K562 (cell line): ENCODE measurements around the gene LNX2. TPM values are rescaled to one million over a fixed set of nuclear protein-coding genes. Genes with fewer than 3 reads are reported as not detected.

Source experiments
- ATAC-seq: fragments of 200-7000 bp; cut with Tn5 transposase; 3 replicates; pipeline ENCODE4 v1.9.1; 2020; ENCODE audit warnings: moderate library complexity
- BruUV-seq: library from RNA; stranded (reverse); fragments of 400-500 nt; replicated peaks from 2 replicates; lab custom pipeline; 2021; lab: Mats Ljungman, UMichigan
- CTCF ChIA-PET: fragments of 300-600 bp; formaldehyde crosslinking; extraction: SDS; loops from one replicate; lab custom pipeline; 2021; ENCODE audit warnings: low intra/inter-chr PET ratio; lab: Yijun Ruan, JAX
- POLR2A ChIA-PET: fragments of 300-600, 350-650 bp; sonication (Branson Sonifier 250); formaldehyde crosslinking; extraction: SDS; loops from one replicate; lab custom pipeline; 2021; ENCODE audit warnings: antibody characterized with exemption, inconsistent platforms; lab: Yijun Ruan, JAX
- DNase-seq, 4 experiments: peaks; one replicate each; pipeline versions ENCODE4 v3.0.0 to v3.0.0-alpha.2; 2011 to 2018; ENCODE audit warnings: low spot score in 3 of 4, mixed read lengths in 3 of 4; ENCODE audit errors: extremely low read depth in 1 of 4
- FAIRE-seq: peaks from 2 replicates; lab custom pipeline; 2011; peaks lifted over from hg19 to GRCh38; lab: Jason Lieb, UNC
- H2AFZ ChIP-seq: 2 replicates; pipeline ENCODE4 v1.6.0; 2011; ENCODE audit warnings: low read depth, low read length, control low read depth, inconsistent platforms
- H3K27ac ChIP-seq: fragments of 200-600 bp; 3 replicates; pipeline ENCODE4 v1.8.0; 2011; ENCODE audit warnings: low read depth, mild to moderate bottlenecking, control low read depth, inconsistent platforms, low read length, moderate library complexity, mixed read lengths; ENCODE audit errors: extremely low read depth
- H3K27me3 ChIP-seq, 2 experiments: fragments of 300-600 bp in 1 of 2; 2 replicates in 1 of 2; 3 replicates in 1 of 2; pipeline versions ENCODE4 v1.6.0 to v1.8.0; 2011; ENCODE audit warnings: inconsistent platforms in 2 of 2, low read length in 2 of 2, mild to moderate bottlenecking in 1 of 2, mixed read lengths in 1 of 2, moderate library complexity in 1 of 2; ENCODE audit not compliant: control insufficient read depth in 2 of 2, insufficient read depth in 2 of 2
- H3K36me3 ChIP-seq: fragments of 300-600 bp; 3 replicates; pipeline ENCODE4 v1.8.0; 2011; ENCODE audit warnings: mild to moderate bottlenecking, low read length, inconsistent platforms; ENCODE audit not compliant: control insufficient read depth, insufficient read depth
- H3K4me1 ChIP-seq, 2 experiments: fragments of 200-600 bp in 1 of 2; replicated peaks in 1 of 2; 2 replicates in 1 of 2; 3 replicates in 1 of 2; pipeline versions ENCODE4 v1.5.1 to v1.8.0; 2011; ENCODE audit warnings: inconsistent platforms in 2 of 2, low read length in 2 of 2, mild to moderate bottlenecking in 1 of 2, mixed read lengths in 1 of 2, moderate library complexity in 1 of 2; ENCODE audit not compliant: control insufficient read depth in 2 of 2, insufficient read depth in 2 of 2
- H3K4me2 ChIP-seq: 2 replicates; pipeline ENCODE4 v1.6.1; 2011; ENCODE audit warnings: low read length, control low read depth, inconsistent platforms, mixed read lengths; ENCODE audit not compliant: insufficient read depth
- H3K4me3 ChIP-seq: fragments of 200-600 bp; sonication (generic), shearing (Covaris generic); 2 replicates; pipeline ENCODE4 v1.5.1; 2016; ENCODE audit warnings: control low read depth, inconsistent platforms
- H3K79me2 ChIP-seq: fragments of 200-600 bp; 3 replicates; pipeline ENCODE4 v1.8.0; 2011; ENCODE audit warnings: low read length, inconsistent platforms; ENCODE audit not compliant: control insufficient read depth, insufficient read depth
- H3K9ac ChIP-seq, 2 experiments: 2 replicates each; pipeline versions ENCODE4 v1.6.0 to v1.6.1; 2011; ENCODE audit warnings: low read depth in 2 of 2, low read length in 2 of 2, control low read depth in 1 of 2, inconsistent platforms in 1 of 2, mild to moderate bottlenecking in 1 of 2, mixed read lengths in 1 of 2; ENCODE audit not compliant: insufficient read depth in 1 of 2
- H3K9me1 ChIP-seq: one replicate; pipeline ENCODE4 v1.6.0; 2011; ENCODE audit warnings: inconsistent platforms, mild to moderate bottlenecking, low read length, moderate library complexity; ENCODE audit not compliant: control insufficient read depth, insufficient read depth
- H3K9me3 ChIP-seq: replicated peaks from 2 replicates; pipeline ENCODE4 v1.5.1; 2011; ENCODE audit warnings: low read depth, low read length, inconsistent platforms; ENCODE audit not compliant: control insufficient read depth, insufficient read depth
- H4K20me1 ChIP-seq: replicated peaks from 2 replicates; pipeline ENCODE4 v1.6.1; 2011; ENCODE audit warnings: low read length, inconsistent platforms, mixed read lengths; ENCODE audit not compliant: control insufficient read depth, insufficient read depth
- BMI1 ChIP-seq: fragments of 150-350 bp; IDR thresholded peaks from 2 replicates; pipeline ENCODE4 v1.6.1; 2014; ENCODE audit warnings: low read length
- MECOM ChIP-seq: fragments of 250-450 bp; sonication (Bioruptor Pico); IDR thresholded peaks from 2 replicates; pipeline ENCODE4 v1.8.0; 2022; ENCODE audit warnings: inconsistent platforms
- NFIC ChIP-seq: fragments of 450-650 bp; IDR thresholded peaks from 2 replicates; pipeline ENCODE4 v1.6.1; 2017; ENCODE audit warnings: mild to moderate bottlenecking, inconsistent platforms
- PATZ1 ChIP-seq: fragments of 250-450 bp; sonication (Bioruptor Pico); IDR thresholded peaks from 2 replicates; pipeline ENCODE4 v1.5.0; 2020; ENCODE audit warnings: mild to moderate bottlenecking, borderline replicate concordance
- RERE ChIP-seq: sonication (generic); formaldehyde crosslinking; IDR thresholded peaks from 2 replicates; pipeline ENCODE4 v1.8.0; 2023; ENCODE audit warnings: missing genetic modification reagents, mild to moderate bottlenecking, borderline replicate concordance
- SIRT6 ChIP-seq: IDR thresholded peaks from one replicate; pipeline ENCODE4 v1.6.1; 2012; ENCODE audit warnings: low read depth, mild to moderate bottlenecking, control low read depth, inconsistent platforms, low read length, moderate library complexity
- TEAD2 ChIP-seq: fragments of 450-650 bp; IDR thresholded peaks from 2 replicates; pipeline ENCODE4 v1.6.1; 2016; ENCODE audit warnings: missing genetic modification characterization, control low read depth, missing compliant biosample characterization
- ZBTB43 ChIP-seq: sonication (generic); formaldehyde crosslinking; IDR thresholded peaks from 2 replicates; pipeline ENCODE4 v1.8.0; 2023; ENCODE audit warnings: mild to moderate bottlenecking, missing genetic modification reagents
- ZC3H11A ChIP-seq: IDR thresholded peaks from 2 replicates; pipeline ENCODE4 v1.6.1; 2012; ENCODE audit warnings: low read depth, low read length, improper control_type of control experiment
- ZNF655 ChIP-seq: fragments of 250-450 bp; sonication (Bioruptor Pico); IDR thresholded peaks from 2 replicates; pipeline ENCODE4 v1.5.0; 2021
- ZNF785 ChIP-seq: fragments of 250-450 bp; sonication (Bioruptor Pico); IDR thresholded peaks from 2 replicates; pipeline ENCODE4 v1.4.0; 2020; ENCODE audit warnings: mild to moderate bottlenecking
- WGBS: fragments of 100-300 bp; shearing (Covaris generic); methylation state at CpG from one replicate; pipeline ENCODE4 v1.1.6; 2016; ENCODE audit warnings: low coverage, mixed read lengths; ENCODE audit not compliant: insufficient coverage; ENCODE audit errors: missing lambda C conversion rate; 5-methylcytosine and 5-hydroxymethylcytosine counted together
- in situ Hi-C: fragments of 300-500 bp; cut with MboI; formaldehyde crosslinking; loops from 4 replicates; pipeline ENCODE4 v1.15.0; 2018; ENCODE audit warnings: inconsistent platforms, mixed read lengths
- intact Hi-C: fragments of 100-400 bp; cut with micrococcal nuclease; formaldehyde crosslinking; loops from 2 replicates; pipeline ENCODE4 v1.14.2; 2022
- polyA plus RNA-seq, 8 experiments: library from polyadenylated mRNA; depleted of rRNA in 4 of 8; stranded (reverse) in 5 of 8; unstranded in 3 of 8; fragments of >200 nt; fragmentation: Nextera tagmentation in 2 of 8; fragmentation: Illumina TruSeq in 1 of 8; extraction: Ambion mirVana in 2 of 8; extraction: Trizol in 1 of 8; gene quantifications; 2 replicates each; pipeline versions ENCODE4 v1.2.1 to v1.2.3, GENCODE V29; 2011 to 2014; ENCODE audit warnings: inconsistent platforms in 1 of 8, missing spikeins in 1 of 8
- total RNA-seq, 7 experiments: library from RNA; depleted of rRNA in 6 of 7; stranded (reverse); fragments of >200 nt in 6 of 7; fragmentation: Illumina TruSeq in 2 of 7; extraction: Trizol in 2 of 7; gene quantifications; 2 replicates each; pipeline versions ENCODE4 v1.2.1 to v1.2.3, GENCODE V29; 2011 to 2021; ENCODE audit warnings: low replicate concordance in 1 of 7

Gene LNX2
- total and polyA plus RNA-seq, 9 of the 15 experiments (the other 6 are each of a cell fraction or from before 2014, with no cell fraction given): 1.5 to 5.5 (median 4.0) TPM

GRCh38 chr13:27650312-27650711 lies 30.0 kb upstream of the LNX2 start:
- Histone ChIP-seq H3K4me3 (no peak overlapping the region), H3K79me2 (no peaks in the 10 kb centered on the region), H3K4me2 (no peak overlapping the region), H3K9me1 (no peaks in the 10 kb centered on the region), H3K27me3 (no peaks in the 10 kb centered on the region), H2AFZ (no peak overlapping the region)
- POLR2A ChIA-PET: interaction anchor here (1.3 kb wide), 1 partner anchor 8 kb away, joined by 4 read pairs; no protein-coding TSS in a partner anchor
- FAIRE-seq (no peak), DNase-seq (no peak), ATAC-seq (no peak)
- intact Hi-C loops: no loop called here
- no TSS peak for BruUV-seq
- TF ChIP-seq ZBTB43 (no peak), PATZ1 (no peak), BMI1 (no peak), ZNF655 (CRISPR knock-in tag) (no peak), NFIC (no peak), ZNF785 (CRISPR knock-in tag) (no peak), ZC3H11A (no peak), SIRT6 (no peak), MECOM (no peak), TEAD2 (no peak), RERE (CRISPR knock-in tag) (no peak)
- TF ChIP-seq, all 486 proteins: peak for 0
- Histone ChIP-seq H3K36me3 (peaks cover 22% of the 10 kb centered on the region), H3K9ac (no peak overlapping the region), H4K20me1 (no peaks in the 10 kb centered on the region), H3K27ac (no peak overlapping the region), H3K4me1 (no peaks in the 10 kb centered on the region), H3K9me3 (no peaks in the 10 kb centered on the region)
- in situ Hi-C loops: no loop called here
- 100% methylated on average over 1 of the region's 1 CpG for WGBS
- CTCF ChIA-PET: no interaction called here
